Renal pelvis (tissue), 4 donors: ENCODE measurements around the gene USP11. TPM values are rescaled to one million over a fixed set of nuclear protein-coding genes. Genes with fewer than 3 reads are reported as not detected.
"Not testable (repeated sequence)": the region's sequence is repeated elsewhere in the genome, so short reads cannot be mapped to it uniquely, and the experiment has no call there.

ENCODE experiments used
- DNase-seq: peaks from one replicate; pipeline ENCODE4 v3.0.0-alpha.2; 2013
- polyA plus RNA-seq, 3 donors: library from polyadenylated mRNA; unstranded; fragments of 120-200 nt; gene quantifications; one replicate each; pipeline ENCODE4 v1.2.1, GENCODE V29; 2013; ENCODE audit not compliant: insufficient read length in 3 of 3

USP11 gene
- polyA plus RNA-seq, 3 donors: 143 to 151 (median 150) TPM

DNA sequence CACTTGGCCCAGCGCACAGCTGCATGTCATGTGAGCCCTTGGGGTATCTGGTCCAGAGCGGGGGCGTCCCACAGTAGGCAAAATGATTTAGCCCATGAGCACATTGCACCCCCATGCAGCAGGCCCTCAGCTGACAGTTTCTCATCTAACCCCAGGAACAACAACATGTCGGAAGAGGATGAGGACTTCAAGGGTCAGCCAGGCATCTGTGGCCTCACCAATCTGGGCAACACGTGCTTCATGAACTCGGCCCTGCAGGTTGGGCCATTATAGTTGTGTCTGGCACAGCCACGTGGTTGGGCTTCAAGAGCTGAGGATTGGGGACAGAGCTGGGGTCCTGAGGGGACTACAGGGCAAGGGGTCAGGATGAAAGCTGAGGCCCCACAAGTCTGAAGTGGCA, 7.8 kb downstream of the USP11 start:
- no peak for DNase-seq

- DNase-seq: no peak
Observed at GRCh38 chrX:47241201-47242011, 8.6 kb downstream of the USP11 start.

DNA sequence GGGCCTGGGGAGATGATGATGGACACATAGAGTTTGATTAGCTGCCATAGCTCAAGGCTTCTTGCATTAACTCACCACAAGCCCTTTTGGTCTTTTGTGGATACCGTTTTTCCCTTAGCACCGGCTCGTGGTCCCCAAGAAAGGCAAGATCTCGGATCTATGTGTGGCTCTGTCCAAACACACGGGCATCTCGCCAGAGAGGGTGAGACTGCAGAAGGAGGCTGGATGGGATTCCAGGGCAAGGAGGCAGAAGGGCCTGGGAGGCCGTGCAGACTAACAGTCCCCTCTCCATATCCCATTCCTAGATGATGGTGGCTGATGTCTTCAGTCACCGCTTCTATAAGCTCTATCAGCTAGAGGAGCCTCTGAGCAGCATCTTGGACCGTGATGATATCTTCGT, 9.5 kb downstream of the USP11 start:
- DNase-seq: no peak

- DNase-seq: no peak
Observed at GRCh38 chrX:47243351-47243750, 10.5 kb downstream of the USP11 start.

DNA sequence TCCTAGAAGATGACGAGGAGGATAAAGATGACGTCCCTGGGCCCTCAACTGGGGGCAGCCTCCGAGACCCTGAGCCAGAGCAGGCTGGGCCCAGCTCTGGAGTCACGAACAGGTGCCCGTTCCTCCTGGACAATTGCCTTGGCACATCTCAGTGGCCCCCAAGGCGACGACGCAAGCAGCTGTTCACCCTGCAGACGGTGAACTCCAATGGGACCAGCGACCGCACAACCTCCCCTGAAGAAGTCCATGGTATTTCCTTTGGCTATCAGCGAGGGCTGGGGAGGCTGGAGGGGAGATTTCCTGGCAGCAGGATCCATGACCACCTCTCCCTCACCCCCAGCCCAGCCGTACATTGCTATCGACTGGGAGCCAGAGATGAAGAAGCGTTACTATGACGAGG, 11.9 kb downstream of the USP11 start:
- no peak for DNase-seq

DNA sequence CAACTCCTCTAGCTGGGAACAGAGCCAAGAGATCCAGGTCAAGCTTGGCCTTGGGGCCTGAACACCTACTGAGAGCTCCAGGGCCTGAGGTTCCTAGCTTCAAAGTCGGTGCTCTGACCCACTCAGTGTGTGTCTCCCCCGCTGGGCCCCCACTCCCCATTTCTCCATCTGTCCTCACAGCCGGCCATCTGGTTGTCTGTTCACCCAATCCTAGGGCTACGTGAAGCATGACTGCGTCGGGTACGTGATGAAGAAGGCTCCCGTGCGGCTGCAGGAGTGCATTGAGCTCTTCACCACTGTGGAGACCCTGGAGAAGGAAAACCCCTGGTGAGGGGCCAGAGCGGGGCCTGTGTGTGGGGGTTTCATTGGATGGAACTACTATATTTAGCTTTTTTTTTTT, 12.3 kb downstream of the USP11 start:
- no peak for DNase-seq

DNA sequence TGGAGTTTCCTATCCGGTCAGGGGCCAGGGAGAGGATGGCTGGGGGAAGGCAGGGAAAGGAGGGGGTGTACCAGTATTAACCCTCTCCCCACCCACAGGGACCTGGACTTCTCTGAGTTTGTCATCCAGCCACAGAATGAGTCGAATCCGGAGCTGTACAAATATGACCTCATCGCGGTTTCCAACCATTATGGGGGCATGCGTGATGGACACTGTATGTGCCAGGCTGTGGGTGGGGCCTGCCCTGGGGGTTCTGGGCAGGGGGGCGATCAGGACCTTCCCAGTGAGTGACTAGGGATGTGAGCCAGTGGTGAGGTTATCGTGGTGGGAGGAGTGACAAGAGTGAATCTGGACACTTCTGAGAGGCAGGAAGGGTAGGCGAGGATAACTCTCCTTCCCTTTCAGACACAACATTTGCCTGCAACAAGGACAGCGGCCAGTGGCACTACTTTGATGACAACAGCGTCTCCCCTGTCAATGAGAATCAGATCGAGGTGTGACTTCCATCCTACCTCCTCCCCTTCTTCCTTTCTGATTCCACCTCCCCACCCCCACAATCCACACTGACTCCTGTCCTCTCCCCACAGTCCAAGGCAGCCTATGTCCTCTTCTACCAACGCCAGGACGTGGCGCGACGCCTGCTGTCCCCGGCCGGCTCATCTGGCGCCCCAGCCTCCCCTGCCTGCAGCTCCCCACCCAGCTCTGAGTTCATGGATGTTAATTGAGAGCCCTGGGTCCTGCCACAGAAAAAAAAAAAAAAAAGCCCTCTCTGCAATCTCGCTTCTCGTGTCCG, 14.6 kb downstream of the USP11 start:
- no peak for DNase-seq

DNA sequence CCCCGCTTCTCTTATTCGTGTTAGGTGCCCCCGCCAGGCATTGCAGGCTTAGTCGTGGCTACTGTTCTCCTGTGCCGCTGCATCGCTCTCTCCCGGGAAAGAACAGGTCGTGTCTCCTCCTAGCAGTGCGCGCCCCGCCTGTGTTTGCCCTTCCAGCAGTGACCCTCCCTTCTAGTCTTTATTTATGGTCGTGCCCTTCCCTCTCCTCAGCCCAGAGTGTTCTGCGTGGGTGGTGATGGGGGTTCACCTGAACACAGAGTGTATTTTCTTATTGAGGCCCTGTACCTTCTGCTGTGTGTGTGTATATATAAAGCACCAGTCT, 15.2 kb downstream of the USP11 start:
- no peak for DNase-seq

DNA sequence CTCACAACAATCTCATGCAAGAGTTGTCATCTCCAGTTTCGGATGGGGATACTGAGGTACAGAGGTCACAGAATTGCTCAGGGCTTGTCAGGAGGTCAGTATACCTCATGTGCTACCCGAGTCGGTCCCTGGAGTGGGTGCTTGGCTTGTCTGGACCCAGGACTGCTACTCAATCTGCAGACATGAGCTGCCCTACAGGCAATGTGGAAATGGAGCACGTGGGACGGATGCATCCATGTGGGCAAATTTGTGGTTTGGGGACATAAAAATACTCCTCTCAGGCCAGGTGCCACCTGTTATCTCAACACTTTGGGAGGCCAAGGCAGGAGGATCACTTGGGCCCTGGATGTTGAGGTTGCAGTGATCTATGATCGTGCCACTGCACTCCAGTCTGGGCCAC, 15.8 kb downstream of the USP11 start:
- no peak for DNase-seq

GRCh38 chrX:47250017-47250347, 17.2 kb downstream of the USP11 start:
- DNase-seq: no peak

DNA sequence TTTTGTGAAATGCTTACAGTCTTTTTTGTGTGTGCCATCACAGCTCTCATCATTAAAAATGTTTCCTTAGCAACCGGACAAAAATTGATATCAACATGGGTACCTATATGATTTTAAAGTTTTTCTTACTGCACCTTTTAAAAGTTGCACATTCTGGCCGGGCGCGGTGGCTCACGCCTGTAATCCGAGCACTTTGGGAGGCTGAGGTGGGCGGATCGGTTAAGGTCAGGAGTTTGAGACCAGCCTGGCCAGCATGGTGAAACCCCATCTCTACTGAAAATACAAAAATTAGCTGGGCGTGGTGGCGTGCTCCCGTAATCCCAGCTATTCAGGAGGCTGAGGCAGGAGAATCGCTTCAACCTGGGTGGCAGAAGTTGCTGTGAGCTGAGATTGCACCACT, 24.8 kb downstream of the USP11 start:
- DNase-seq: not testable (repeated sequence)

DNA sequence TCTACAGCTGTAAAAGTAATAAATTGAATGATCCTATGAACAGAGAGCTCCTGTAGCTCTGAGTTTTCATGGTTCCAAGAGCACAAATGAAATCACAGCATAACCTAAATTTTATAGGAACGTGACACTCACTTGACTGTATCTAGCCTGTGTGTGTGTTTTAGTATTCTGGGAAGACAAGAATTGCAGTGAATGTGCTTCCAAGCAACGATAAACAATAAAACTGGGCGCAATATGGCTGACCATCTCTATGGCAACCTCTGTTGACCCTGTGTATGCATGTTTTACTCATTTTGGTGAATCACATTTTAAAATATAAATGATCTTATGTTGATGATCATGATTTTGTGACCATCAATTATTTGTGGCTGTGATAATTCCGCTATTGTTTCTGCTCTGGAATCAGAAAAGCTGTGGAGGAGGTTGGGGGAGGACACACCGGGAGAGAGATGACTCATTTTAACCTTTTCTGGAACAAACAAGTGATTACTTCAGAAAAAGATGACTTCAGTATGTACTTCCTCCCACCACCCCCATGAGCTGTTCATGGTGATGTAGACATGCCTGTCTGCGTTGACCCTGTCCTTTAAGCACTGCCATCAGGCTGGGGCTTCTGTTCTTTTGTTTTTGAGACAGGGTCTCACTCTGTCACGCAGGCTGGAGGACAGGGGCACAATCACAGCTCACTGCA, 31.8 kb downstream of the USP11 start:
- DNase-seq: no peak

- no peak for DNase-seq
Observed at GRCh38 chrX:47266643-47267042, 33.8 kb downstream of the USP11 start.

GRCh38 chrX:47272013-47272408, 39.2 kb downstream of the USP11 start:
- no peak for DNase-seq

- DNase-seq: no peak
Observed at GRCh38 chrX:47273011-47273730, 40.4 kb downstream of the USP11 start.

GRCh38 chrX:47278691-47279090, 45.9 kb downstream of the USP11 start:
- DNase-seq: no peak

DNA sequence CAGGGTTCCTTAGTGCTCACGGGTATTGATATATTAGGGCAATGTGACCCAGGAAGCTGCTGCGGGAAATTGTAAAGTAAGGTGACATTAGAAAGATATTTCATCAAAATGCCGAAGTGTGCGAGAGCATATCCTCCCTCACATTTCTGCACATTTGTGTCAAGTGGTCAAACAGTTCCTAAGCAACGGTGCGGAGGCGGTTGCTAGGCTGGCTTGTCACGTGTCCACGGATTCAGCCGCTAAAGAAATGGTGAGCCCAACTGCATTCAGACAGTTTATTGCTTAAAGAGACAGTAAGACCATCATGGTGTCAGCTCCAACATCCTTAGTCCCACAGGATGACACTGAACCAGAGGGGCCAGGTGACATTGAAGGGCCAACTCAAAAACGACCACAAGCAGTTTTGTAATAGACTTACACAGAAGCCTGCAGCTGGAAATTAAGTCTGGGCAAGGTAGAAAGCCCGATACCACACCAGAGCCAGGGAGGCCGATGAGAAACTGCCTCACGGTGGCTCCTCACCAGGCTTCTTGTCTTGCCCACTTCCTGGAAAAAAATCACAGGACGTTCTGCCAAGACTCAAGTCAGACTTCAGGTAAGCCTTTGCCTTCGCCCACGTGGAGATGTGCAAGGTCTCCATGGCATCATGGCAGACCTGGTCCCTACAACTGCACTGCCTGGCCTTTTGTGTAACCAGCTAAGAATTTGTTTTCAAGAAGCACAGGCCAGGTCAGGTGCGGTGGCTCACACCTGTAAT, 50.4 kb downstream of the USP11 start:
- DNase-seq: peak; percentile 80

GRCh38 chrX:47284616-47285015, 51.8 kb downstream of the USP11 start:
- DNase-seq: not testable (repeated sequence)

- no peak for DNase-seq
Observed at GRCh38 chrX:47285836-47286320, 53.1 kb downstream of the USP11 start.

- DNase-seq: no peak
Observed at GRCh38 chrX:47293106-47293505, 60.3 kb downstream of the USP11 start.

GRCh38 chrX:47296766-47297365, 64.1 kb downstream of the USP11 start:
- DNase-seq: no peak
